Stimulated activated memory B cell treated with anti-CD40 and anti-IgM and Interleukin-4, amounts not matched to agents 10 μg/mL and 1 μg/mL and 100 μg/mL, for 72 hours (primary cell): Measurements from ENCODE around the gene TRANK1.
A peak's percentile ranks its signal among the peaks of the same experiment; 100 is the strongest.
"Not testable (repeated sequence)": the region's sequence is repeated elsewhere in the genome, so short reads cannot be mapped to it uniquely, and the experiment has no call there.

Experiments used
- ATAC-seq: fragments of 150-1000 bp; cut with Tn5 transposase; 2 replicates; pipeline ENCODE4 v1.10.0; 2021
- H3K27ac Mint-ChIP-seq: one replicate; pipeline ENCODE4 v1.8.0; 2022; ENCODE audit warnings: mild to moderate bottlenecking, mixed read lengths
- H3K27me3 Mint-ChIP-seq: one replicate; pipeline ENCODE4 v1.8.0; 2022; ENCODE audit warnings: mixed read lengths
- H3K36me3 Mint-ChIP-seq: one replicate; pipeline ENCODE4 v1.8.0; 2022; ENCODE audit warnings: mixed read lengths
- H3K4me1 Mint-ChIP-seq: one replicate; pipeline ENCODE4 v1.8.0; 2022; ENCODE audit warnings: mixed read lengths
- H3K4me3 Mint-ChIP-seq: one replicate; pipeline ENCODE4 v1.8.0; 2022; ENCODE audit warnings: mild to moderate bottlenecking, moderate library complexity, mixed read lengths
- H3K9me3 Mint-ChIP-seq: one replicate; pipeline ENCODE4 v1.8.0; 2022; ENCODE audit warnings: mixed read lengths

Gene TRANK1

GRCh38 chr3:36964817-36965216 is 20.0 kb upstream of the TRANK1 start:
- Mint-ChIP-seq H3K27ac (peak overlapping the region; percentile 36), H3K4me3 (no peak overlapping the region), H3K4me1 (peaks cover 25% of the 10 kb centered on the region), H3K36me3 (no peaks in the 10 kb centered on the region), H3K9me3 (no peaks in the 10 kb centered on the region), H3K27me3 (no peaks in the 10 kb centered on the region)
- peak; percentile 72 for ATAC-seq

GRCh38 chr3:36964331-36964730 is 19.5 kb upstream of the TRANK1 start:
- ATAC-seq = no peak
- Mint-ChIP-seq H3K36me3 (no peaks in the 10 kb centered on the region), H3K4me3 (no peak overlapping the region), H3K4me1 (peaks cover 20% of the 10 kb centered on the region), H3K27ac (peak overlapping the region; percentile 36), H3K9me3 (no peaks in the 10 kb centered on the region), H3K27me3 (no peaks in the 10 kb centered on the region)

- H3K27me3 Mint-ChIP-seq, H3K27ac Mint-ChIP-seq, H3K36me3 Mint-ChIP-seq, H3K9me3 Mint-ChIP-seq, H3K4me3 Mint-ChIP-seq, ATAC-seq: not testable (repeated sequence)
- peaks cover 23% of the 10 kb centered on the region for H3K4me1 Mint-ChIP-seq
Observed at GRCh38 chr3:36963008-36963407, 18.2 kb upstream of the TRANK1 start.

- no peaks in the 10 kb centered on the region for H3K9me3 Mint-ChIP-seq
- ATAC-seq = no peak
- H3K36me3 Mint-ChIP-seq = no peaks in the 10 kb centered on the region
- no peaks in the 10 kb centered on the region for H3K27me3 Mint-ChIP-seq
- peaks cover 35% of the 10 kb centered on the region for H3K4me1 Mint-ChIP-seq
- no peak overlapping the region for H3K27ac Mint-ChIP-seq
- no peak overlapping the region for H3K4me3 Mint-ChIP-seq
Observed at GRCh38 chr3:36960502-36960901, 15.6 kb upstream of the TRANK1 start.

GRCh38 chr3:36959821-36960220 is 15.0 kb upstream of the TRANK1 start:
- Mint-ChIP-seq H3K4me1 (peaks cover 32% of the 10 kb centered on the region), H3K36me3 (no peaks in the 10 kb centered on the region), H3K9me3 (no peaks in the 10 kb centered on the region), H3K27ac (no peak overlapping the region), H3K27me3 (no peaks in the 10 kb centered on the region), H3K4me3 (no peak overlapping the region)
- no peak for ATAC-seq

GRCh38 chr3:36957862-36958686 is 13.2 kb upstream of the TRANK1 start:
- no peak for ATAC-seq
- Mint-ChIP-seq H3K4me1 (peaks cover 27% of the 10 kb centered on the region), H3K27ac (peak overlapping the region; percentile 48), H3K9me3 (no peaks in the 10 kb centered on the region), H3K36me3 (no peaks in the 10 kb centered on the region), H3K27me3 (no peaks in the 10 kb centered on the region), H3K4me3 (peak overlapping the region; percentile 40)

GRCh38 chr3:36957063-36957462 is 12.2 kb upstream of the TRANK1 start:
- peaks cover 27% of the 10 kb centered on the region for H3K4me1 Mint-ChIP-seq
- no peak overlapping the region for H3K27ac Mint-ChIP-seq
- H3K9me3 Mint-ChIP-seq = no peaks in the 10 kb centered on the region
- H3K4me3 Mint-ChIP-seq = no peak overlapping the region
- no peaks in the 10 kb centered on the region for H3K36me3 Mint-ChIP-seq
- ATAC-seq = no peak
- H3K27me3 Mint-ChIP-seq = no peaks in the 10 kb centered on the region

GRCh38 chr3:36956155-36956554 is 11.3 kb upstream of the TRANK1 start:
- Mint-ChIP-seq H3K36me3 (no peaks in the 10 kb centered on the region), H3K9me3 (no peaks in the 10 kb centered on the region), H3K27ac (peak overlapping the region; percentile 12), H3K27me3 (no peaks in the 10 kb centered on the region), H3K4me3 (no peak overlapping the region), H3K4me1 (peaks cover 27% of the 10 kb centered on the region)
- no peak for ATAC-seq

GRCh38 chr3:36954452-36955134 is 9.7 kb upstream of the TRANK1 start:
- Mint-ChIP-seq H3K4me3 (no peak overlapping the region), H3K27ac (no peak overlapping the region)
- no peak for ATAC-seq

GRCh38 chr3:36947814-36948213 is 3.0 kb upstream of the TRANK1 start:
- not testable (repeated sequence) for ATAC-seq, H3K9me3 Mint-ChIP-seq, H3K27me3 Mint-ChIP-seq, H3K36me3 Mint-ChIP-seq, H3K27ac Mint-ChIP-seq, H3K4me3 Mint-ChIP-seq
- peaks cover 13% of the 10 kb centered on the region for H3K4me1 Mint-ChIP-seq

More at GRCh38 chr3:36954452-36955134, 9.7 kb upstream of the TRANK1 start:
- Mint-ChIP-seq H3K27me3 (no peaks in the 10 kb centered on the region), H3K9me3 (no peaks in the 10 kb centered on the region), H3K36me3 (no peaks in the 10 kb centered on the region), H3K4me1 (peaks cover 27% of the 10 kb centered on the region)

- H3K27ac Mint-ChIP-seq = peak overlapping the region; percentile 86
- H3K36me3 Mint-ChIP-seq = peaks cover 10% of the 10 kb centered on the region
- H3K27me3 Mint-ChIP-seq = no peaks in the 10 kb centered on the region
- ATAC-seq = no peak
- peaks cover 8% of the 10 kb centered on the region for H3K9me3 Mint-ChIP-seq
- peak overlapping the region; percentile 89 for H3K4me3 Mint-ChIP-seq
- peaks cover 18% of the 10 kb centered on the region for H3K4me1 Mint-ChIP-seq
Observed at GRCh38 chr3:36945333-36945980, 603 bp upstream of the TRANK1 start.

GRCh38 chr3:36944012-36944640 is 728 bp downstream of the TRANK1 start:
- peak overlapping the region; percentile 86 for H3K27ac Mint-ChIP-seq
- peaks cover 8% of the 10 kb centered on the region for H3K9me3 Mint-ChIP-seq
- H3K27me3 Mint-ChIP-seq = no peaks in the 10 kb centered on the region
- H3K4me3 Mint-ChIP-seq = peak overlapping the region; percentile 89
- peaks cover 11% of the 10 kb centered on the region for H3K36me3 Mint-ChIP-seq
- H3K4me1 Mint-ChIP-seq = peaks cover 21% of the 10 kb centered on the region
- ATAC-seq = peak; percentile 76

GRCh38 chr3:36943601-36944000 is 1.3 kb downstream of the TRANK1 start:
- Mint-ChIP-seq H3K27ac (peak overlapping the region; percentile 86), H3K4me3 (peak overlapping the region; percentile 89), H3K36me3 (peaks cover 7% of the 10 kb centered on the region), H3K27me3 (no peaks in the 10 kb centered on the region), H3K9me3 (peaks cover 6% of the 10 kb centered on the region), H3K4me1 (peaks cover 22% of the 10 kb centered on the region)
- no peak for ATAC-seq

GRCh38 chr3:36942638-36943248 is 2.1 kb downstream of the TRANK1 start:
- no peak overlapping the region for H3K27ac Mint-ChIP-seq
- no peak for ATAC-seq
- H3K36me3 Mint-ChIP-seq = peaks cover 5% of the 10 kb centered on the region
- no peaks in the 10 kb centered on the region for H3K27me3 Mint-ChIP-seq
- no peak overlapping the region for H3K4me3 Mint-ChIP-seq
- H3K4me1 Mint-ChIP-seq = peaks cover 22% of the 10 kb centered on the region
- peaks cover 2% of the 10 kb centered on the region for H3K9me3 Mint-ChIP-seq

GRCh38 chr3:36941658-36942057 is 3.2 kb downstream of the TRANK1 start:
- H3K27ac Mint-ChIP-seq = no peak overlapping the region
- peaks cover 5% of the 10 kb centered on the region for H3K36me3 Mint-ChIP-seq
- no peaks in the 10 kb centered on the region for H3K9me3 Mint-ChIP-seq
- no peak overlapping the region for H3K4me3 Mint-ChIP-seq
- H3K27me3 Mint-ChIP-seq = no peaks in the 10 kb centered on the region
- peaks cover 22% of the 10 kb centered on the region for H3K4me1 Mint-ChIP-seq
- no peak for ATAC-seq
